Measurements from ENCODE around the gene ARHGEF33. TPM values are rescaled to one million over a fixed set of nuclear protein-coding genes. Genes with fewer than 3 reads are reported as not detected.

Gene ARHGEF33
- total RNA-seq, 2 experiments from 2014 or later, result 0.38 TPM; not detected in 1

- no peak overlapping the region for H3K4me3 ChIP-seq (ENCODE audit: low read depth, low read length, poor library complexity, severe bottlenecking)
- intact Hi-C loops (cut with micrococcal nuclease; ENCODE audit: unreplicated experiment), result no loop called here
- no peak overlapping the region for H3K27ac ChIP-seq (ENCODE audit: low read depth, low read length, poor library complexity, severe bottlenecking)
- H3K36me3 ChIP-seq (ENCODE audit: insufficient read depth, low read length), result no peaks in the 10 kb centered on the region
- DNase-seq (ENCODE audit: low spot score), result no peak
- no peak overlapping the region for H3K4me2 ChIP-seq (ENCODE audit: low read length)
- no peaks in the 10 kb centered on the region for H3K9me2 ChIP-seq (ENCODE audit: insufficient read depth, low read length)
- no peak overlapping the region for H2AFZ ChIP-seq (ENCODE audit: low read length)
- CTCF ChIA-PET (ENCODE audit: unreplicated experiment), result no interaction called here
- no peaks in the 10 kb centered on the region for H3K9me3 ChIP-seq (ENCODE audit: low read length)
- H3K4me1 ChIP-seq (ENCODE audit: insufficient read depth, low read length, poor library complexity, severe bottlenecking), result no peaks in the 10 kb centered on the region
- no peaks in the 10 kb centered on the region for H3K79me2 ChIP-seq (ENCODE audit: insufficient read depth, low read depth, low read length)
- POLR2A ChIA-PET, result interaction anchor here (0.6 kb wide), 1 partner anchor 747 kb away, joined by 3 read pairs; no protein-coding TSS in a partner anchor
- no peak for TF ChIP-seq CTCF (conservative IDR thresholded peaks at IDR 0.05; ENCODE audit: low read length)
- TF ChIP-seq EZH2phosphoT487 (IDR thresholded peaks at IDR 0.05; ENCODE audit: borderline replicate concordance, low read depth, low read length), result no peak
- no TSS peak for BruUV-seq (replicated peaks)
- no peaks in the 10 kb centered on the region for H4K20me1 ChIP-seq (ENCODE audit: insufficient read depth, low read length)
Measured at GRCh38 chr2:38922389-38922788, 32.7 kb downstream of the ARHGEF33 start.

GRCh38 chr2:38922902-38923301 lies 33.2 kb downstream of the ARHGEF33 start:
- DNase-seq (ENCODE audit: low spot score), result no peak
- H3K27ac ChIP-seq (ENCODE audit: low read depth, low read length, poor library complexity, severe bottlenecking), result no peak overlapping the region
- TF ChIP-seq CTCF (conservative IDR thresholded peaks at IDR 0.05; ENCODE audit: low read length) (no peak), EZH2phosphoT487 (IDR thresholded peaks at IDR 0.05; ENCODE audit: borderline replicate concordance, low read depth, low read length) (no peak)
- H3K4me2 ChIP-seq (ENCODE audit: low read length), result no peak overlapping the region
- no peaks in the 10 kb centered on the region for H3K9me2 ChIP-seq (ENCODE audit: insufficient read depth, low read length)
- intact Hi-C loops (cut with micrococcal nuclease; ENCODE audit: unreplicated experiment), result no loop called here
- ChIA-PET POLR2A (no interaction called here), CTCF (ENCODE audit: unreplicated experiment) (no interaction called here)
- no peak overlapping the region for H3K4me3 ChIP-seq (ENCODE audit: low read depth, low read length, poor library complexity, severe bottlenecking)
- no TSS peak for BruUV-seq (replicated peaks)
- no peak overlapping the region for H2AFZ ChIP-seq (ENCODE audit: low read length)
- no peaks in the 10 kb centered on the region for H3K36me3 ChIP-seq (ENCODE audit: insufficient read depth, low read length)
- H3K4me1 ChIP-seq (ENCODE audit: insufficient read depth, low read length, poor library complexity, severe bottlenecking), result no peaks in the 10 kb centered on the region
- H4K20me1 ChIP-seq (ENCODE audit: insufficient read depth, low read length), result no peaks in the 10 kb centered on the region
- H3K9me3 ChIP-seq (ENCODE audit: low read length), result no peaks in the 10 kb centered on the region
- H3K79me2 ChIP-seq (ENCODE audit: insufficient read depth, low read depth, low read length), result no peaks in the 10 kb centered on the region

DNA sequence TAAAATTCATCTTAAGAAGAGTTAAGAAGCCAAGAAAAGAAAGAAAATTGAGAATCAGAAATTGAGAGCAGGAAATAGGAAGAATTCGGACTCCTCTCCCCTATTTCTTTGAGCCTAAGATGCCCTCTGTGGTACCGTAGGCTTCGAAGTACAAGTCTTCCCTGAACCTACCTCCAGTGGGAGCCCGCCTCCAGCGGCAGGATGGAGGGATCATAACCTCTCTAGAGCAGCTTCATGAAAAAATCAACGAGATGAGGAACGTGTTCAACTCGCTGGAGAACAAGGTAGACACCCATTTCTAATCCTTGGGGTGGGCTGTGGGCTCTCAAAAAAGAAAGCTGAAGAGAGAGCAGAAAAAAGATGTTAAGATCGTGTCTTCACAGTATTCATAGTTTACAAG lies 36.3 kb downstream of the ARHGEF33 start:
- no peaks in the 10 kb centered on the region for H3K36me3 ChIP-seq (ENCODE audit: insufficient read depth, low read length)
- no peaks in the 10 kb centered on the region for H3K79me2 ChIP-seq (ENCODE audit: insufficient read depth, low read depth, low read length)
- no peak overlapping the region for H3K4me3 ChIP-seq (ENCODE audit: low read depth, low read length, poor library complexity, severe bottlenecking)
- no TSS peak for BruUV-seq (replicated peaks)
- DNase-seq (ENCODE audit: low spot score), result no peak
- no peaks in the 10 kb centered on the region for H3K4me1 ChIP-seq (ENCODE audit: insufficient read depth, low read length, poor library complexity, severe bottlenecking)
- no peak overlapping the region for H3K27ac ChIP-seq (ENCODE audit: low read depth, low read length, poor library complexity, severe bottlenecking)
- TF ChIP-seq EZH2phosphoT487 (IDR thresholded peaks at IDR 0.05; ENCODE audit: borderline replicate concordance, low read depth, low read length) (no peak), CTCF (conservative IDR thresholded peaks at IDR 0.05; ENCODE audit: low read length) (no peak)
- CTCF ChIA-PET (ENCODE audit: unreplicated experiment), result no interaction called here
- POLR2A ChIA-PET, result no interaction called here
- H3K9me3 ChIP-seq (ENCODE audit: low read length), result no peaks in the 10 kb centered on the region
- no peaks in the 10 kb centered on the region for H4K20me1 ChIP-seq (ENCODE audit: insufficient read depth, low read length)
- H3K4me2 ChIP-seq (ENCODE audit: low read length), result no peak overlapping the region
- no peaks in the 10 kb centered on the region for H3K9me2 ChIP-seq (ENCODE audit: insufficient read depth, low read length)
- intact Hi-C loops (cut with micrococcal nuclease; ENCODE audit: unreplicated experiment), result no loop called here
- H2AFZ ChIP-seq (ENCODE audit: low read length), result no peak overlapping the region
